Tibial artery (tissue), 4 donors: Measurements from ENCODE around the gene CFAP100.

Source experiments
- DNase-seq, 2 donors: peaks; one replicate each; pipeline ENCODE4 v3.0.0-alpha.2; 2019
- H3K27ac ChIP-seq, 2 donors: fragments of 200-600 bp; sonication (generic) in 1 of 2; 1 replicate in 1 of 2; 2 replicates in 1 of 2; pipeline ENCODE4 v1.5.1; 2018 to 2019; ENCODE audit warnings: mild to moderate bottlenecking in 1 of 2
- H3K27me3 ChIP-seq, 2 donors: fragments of 200-600 bp; sonication (generic) in 1 of 2; one replicate each; pipeline versions ENCODE4 v1.5.1 to v1.6.0; 2016 to 2019
- H3K36me3 ChIP-seq, 3 donors: fragments of 200-600 bp; sonication (generic) in 2 of 3; one replicate each; pipeline ENCODE4 v1.5.1; 2016 to 2019; ENCODE audit warnings: mild to moderate bottlenecking in 2 of 3
- H3K4me1 ChIP-seq, 4 donors: fragments of 200-600 bp; sonication (generic) in 2 of 4; 1 replicate in 3 of 4; 2 replicates in 1 of 4; pipeline ENCODE4 v1.5.1; 2016 to 2019
- H3K4me3 ChIP-seq, 2 donors: fragments of 200-600 bp; sonication (generic) in 1 of 2; 1 replicate in 1 of 2; 2 replicates in 1 of 2; pipeline ENCODE4 v1.5.1; 2018 to 2019; ENCODE audit warnings: mild to moderate bottlenecking in 2 of 2
- H3K9me3 ChIP-seq, 3 donors: fragments of 200-600 bp; sonication (generic) in 1 of 3; one replicate each; pipeline ENCODE4 v1.5.1; 2016 to 2019
- intact Hi-C: fragments of 100-400 bp; cut with DNase I; formaldehyde crosslinking; loops from one replicate; pipeline ENCODE4 v1.15.0; 2023; ENCODE audit warnings: low total_unique reads
- TF ChIP-seq, protein P1 (sequence below), 2 experiments: fragments of 200-600 bp in 1 of 2; fragments of 450-650 bp in 1 of 2; IDR thresholded peaks; one replicate each; pipeline ENCODE4 v1.5.1; 2017 to 2019; ENCODE audit warnings: antibody characterized with exemption in 2 of 2, mild to moderate bottlenecking in 1 of 2, moderate library complexity in 1 of 2

Gene CFAP100

DNA sequence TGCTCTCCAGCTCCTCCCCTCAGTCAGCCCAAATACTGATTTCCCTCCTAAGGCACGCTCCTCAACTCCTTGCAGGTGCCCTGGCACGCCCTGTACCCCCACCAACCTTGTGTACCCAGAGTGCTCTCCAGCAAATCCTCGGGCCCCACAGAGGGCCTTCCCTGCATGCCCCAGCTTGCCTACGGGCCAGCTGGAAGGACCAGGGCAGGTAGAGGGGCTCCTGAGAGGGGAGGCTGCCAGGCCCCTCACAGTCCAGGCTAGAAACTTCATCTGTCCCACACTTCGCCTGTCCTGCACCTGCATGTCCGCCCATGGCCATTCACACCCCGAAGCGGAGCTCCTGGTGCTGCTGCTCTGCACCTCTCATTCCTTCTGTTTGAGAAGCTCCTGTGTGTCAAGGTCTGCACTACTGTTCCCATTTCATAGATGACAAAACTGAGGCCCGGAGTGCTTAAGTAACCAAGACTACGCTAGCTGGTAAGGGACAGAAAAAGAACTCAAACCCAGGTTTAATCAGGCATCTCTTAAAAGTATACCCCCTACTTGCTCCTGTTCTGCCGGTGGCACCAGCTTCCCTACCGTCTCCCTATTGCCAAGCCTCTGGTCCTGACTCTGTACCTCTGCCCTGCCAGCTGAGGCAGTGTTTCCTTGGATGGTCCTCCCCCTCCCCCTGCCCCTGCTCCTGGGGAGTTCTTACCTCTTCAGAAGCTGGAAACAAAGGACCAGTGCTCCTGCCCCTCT lies 45.4 kb downstream of the CFAP100 start:
- Histone ChIP-seq H3K27ac (no peak overlapping the region), H3K4me3 (no peak overlapping the region), H3K9me3 (no peaks in the 10 kb centered on the region), H3K27me3 (no peaks in the 10 kb centered on the region), H3K36me3 (peaks cover 45 to 68% (median 61%) of the 10 kb centered on the region in 3 donors), H3K4me1 (no peaks in the 10 kb centered on the region)
- DNase-seq = no peak
- TF ChIP-seq, protein P1, sequence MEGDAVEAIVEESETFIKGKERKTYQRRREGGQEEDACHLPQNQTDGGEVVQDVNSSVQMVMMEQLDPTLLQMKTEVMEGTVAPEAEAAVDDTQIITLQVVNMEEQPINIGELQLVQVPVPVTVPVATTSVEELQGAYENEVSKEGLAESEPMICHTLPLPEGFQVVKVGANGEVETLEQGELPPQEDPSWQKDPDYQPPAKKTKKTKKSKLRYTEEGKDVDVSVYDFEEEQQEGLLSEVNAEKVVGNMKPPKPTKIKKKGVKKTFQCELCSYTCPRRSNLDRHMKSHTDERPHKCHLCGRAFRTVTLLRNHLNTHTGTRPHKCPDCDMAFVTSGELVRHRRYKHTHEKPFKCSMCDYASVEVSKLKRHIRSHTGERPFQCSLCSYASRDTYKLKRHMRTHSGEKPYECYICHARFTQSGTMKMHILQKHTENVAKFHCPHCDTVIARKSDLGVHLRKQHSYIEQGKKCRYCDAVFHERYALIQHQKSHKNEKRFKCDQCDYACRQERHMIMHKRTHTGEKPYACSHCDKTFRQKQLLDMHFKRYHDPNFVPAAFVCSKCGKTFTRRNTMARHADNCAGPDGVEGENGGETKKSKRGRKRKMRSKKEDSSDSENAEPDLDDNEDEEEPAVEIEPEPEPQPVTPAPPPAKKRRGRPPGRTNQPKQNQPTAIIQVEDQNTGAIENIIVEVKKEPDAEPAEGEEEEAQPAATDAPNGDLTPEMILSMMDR (IDR thresholded peaks at IDR 0.05) = no peak
- intact Hi-C loops = no loop called here

DNA sequence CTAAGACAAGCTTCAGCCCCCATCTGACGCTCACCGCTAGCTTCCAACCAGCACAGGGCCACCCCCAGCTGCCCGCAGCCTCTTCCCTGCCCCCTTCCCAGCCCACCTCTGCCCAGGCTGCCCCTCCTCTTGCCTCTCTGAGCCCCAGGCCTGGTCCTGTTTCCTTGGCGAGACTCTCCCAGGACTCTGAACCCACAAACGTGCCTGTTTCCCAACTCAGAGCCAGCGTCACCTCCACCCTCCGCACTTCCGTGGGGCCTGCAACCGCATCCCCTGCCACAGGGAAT lies 45.9 kb downstream of the CFAP100 start:
- TF ChIP-seq, protein P1 (IDR thresholded peaks at IDR 0.05) = no peak
- H3K9me3 ChIP-seq = no peaks in the 10 kb centered on the region
- no peak for DNase-seq
- no peaks in the 10 kb centered on the region for H3K4me1 ChIP-seq
- H3K27me3 ChIP-seq = no peaks in the 10 kb centered on the region
- no peak overlapping the region for H3K27ac ChIP-seq
- no peak overlapping the region for H3K4me3 ChIP-seq
- intact Hi-C loops = no loop called here
- peaks cover 45 to 67% (median 56%) of the 10 kb centered on the region in 3 donors for H3K36me3 ChIP-seq

DNA sequence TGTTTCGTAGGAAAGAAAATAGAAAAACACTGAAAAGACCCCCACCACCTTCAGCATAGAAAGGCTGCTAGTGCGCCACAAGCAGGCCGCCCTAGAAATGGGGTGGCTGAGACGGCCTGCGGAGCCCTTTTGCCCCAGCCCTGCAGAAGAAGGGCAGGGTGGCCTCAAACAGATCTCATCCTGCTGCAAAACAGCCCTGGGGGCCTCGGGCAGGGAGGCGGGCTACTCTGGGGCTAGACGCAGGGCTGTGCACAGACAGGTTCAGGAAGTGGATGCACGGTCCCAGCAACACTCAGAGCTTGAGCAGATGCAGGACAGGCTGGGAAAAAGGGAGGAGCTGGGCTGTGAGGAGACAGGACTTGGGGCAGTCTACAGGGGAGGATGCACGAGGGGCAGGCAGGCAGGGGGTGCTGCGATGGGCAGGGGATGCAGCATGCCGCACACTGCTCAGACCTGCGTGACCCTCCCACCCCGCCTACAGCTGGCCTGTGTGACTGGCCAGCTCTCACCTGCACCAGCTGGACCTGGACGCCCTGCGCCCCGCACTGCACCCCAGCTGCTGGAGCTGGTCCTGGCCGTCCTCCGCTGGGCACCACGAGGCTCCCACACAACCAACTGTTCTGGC lies 46.7 kb downstream of the CFAP100 start:
- peaks cover 40 to 60% (median 49%) of the 10 kb centered on the region in 3 donors for H3K36me3 ChIP-seq
- H3K4me1 ChIP-seq = no peaks in the 10 kb centered on the region
- no peak overlapping the region for H3K27ac ChIP-seq
- intact Hi-C loops = no loop called here
- TF ChIP-seq, protein P1 (IDR thresholded peaks at IDR 0.05) = no peak
- no peak for DNase-seq
- H3K27me3 ChIP-seq = no peaks in the 10 kb centered on the region
- H3K9me3 ChIP-seq = no peaks in the 10 kb centered on the region
- H3K4me3 ChIP-seq = no peak overlapping the region

DNA sequence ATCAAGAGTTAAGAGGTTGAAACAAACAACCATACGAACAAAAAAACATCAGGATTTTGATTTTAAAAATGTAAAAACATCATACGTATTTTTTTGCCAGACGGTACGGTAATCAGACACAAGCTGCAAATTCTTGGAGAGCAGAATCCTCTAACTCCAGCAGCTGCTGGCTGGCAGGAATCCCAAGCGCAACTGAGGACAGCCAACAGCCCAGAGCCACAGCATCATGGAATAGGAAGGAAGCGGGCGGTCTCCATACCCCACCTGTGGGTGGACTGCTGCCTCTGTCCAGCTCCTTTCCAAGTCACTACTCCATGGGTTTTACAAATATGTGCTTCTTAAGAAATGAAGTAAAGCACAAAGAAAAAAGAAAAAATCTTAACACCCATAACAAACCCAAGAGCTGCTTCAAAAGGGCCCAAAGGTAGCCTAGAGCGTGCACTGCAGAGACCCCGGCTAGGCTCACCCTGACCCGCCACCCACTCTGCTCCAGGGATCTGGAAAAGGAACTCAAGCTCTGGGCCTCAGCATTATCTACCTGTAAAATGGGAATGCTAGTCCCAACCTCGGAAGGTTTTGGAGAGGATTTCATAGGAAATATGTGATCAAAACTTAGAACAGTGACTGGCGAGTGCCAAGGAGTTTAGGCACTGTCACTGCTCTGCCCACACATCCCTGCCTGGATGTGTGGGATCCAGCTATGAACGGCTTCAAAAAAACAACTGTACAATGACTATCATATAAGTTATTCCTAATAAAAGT lies 47.6 kb downstream of the CFAP100 start:
- DNase-seq = peak in 1 of 2 donors; percentile 10
- TF ChIP-seq, protein P1 (IDR thresholded peaks at IDR 0.05) = no peak
- intact Hi-C loops = no loop called here
- Histone ChIP-seq H3K4me1 (no peaks in the 10 kb centered on the region), H3K4me3 (no peak overlapping the region), H3K27me3 (no peaks in the 10 kb centered on the region), H3K27ac (no peak overlapping the region), H3K9me3 (no peaks in the 10 kb centered on the region), H3K36me3 (peaks cover 31 to 51% (median 41%) of the 10 kb centered on the region in 3 donors)

DNA sequence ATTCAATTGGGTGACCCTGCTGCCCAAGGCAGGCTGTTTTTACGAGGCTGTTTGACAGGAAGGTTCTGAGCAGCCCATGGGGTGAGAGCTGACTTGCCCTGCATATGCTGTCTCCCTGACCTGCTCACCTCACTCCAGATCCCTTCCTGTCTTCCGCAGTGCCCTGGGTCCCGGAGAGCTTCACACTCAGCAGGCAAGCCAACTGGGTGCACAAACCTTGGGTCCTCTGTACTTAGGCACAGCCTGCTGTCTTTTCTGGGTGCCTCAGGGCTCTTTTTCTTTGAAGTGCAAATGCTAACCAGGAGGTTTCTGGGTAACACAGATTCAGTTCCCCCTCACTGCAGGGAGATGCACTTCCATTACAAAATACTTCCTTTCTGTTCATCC lies 48.1 kb downstream of the CFAP100 start:
- DNase-seq = no peak
- intact Hi-C loops = no loop called here
- Histone ChIP-seq H3K4me1 (peaks cover 0 to 4% (median 0%) of the 10 kb centered on the region in 4 donors), H3K9me3 (no peaks in the 10 kb centered on the region), H3K27ac (no peak overlapping the region), H3K27me3 (no peaks in the 10 kb centered on the region), H3K36me3 (peaks cover 25 to 45% (median 39%) of the 10 kb centered on the region in 3 donors), H3K4me3 (no peak overlapping the region)
- TF ChIP-seq, protein P1 (IDR thresholded peaks at IDR 0.05) = no peak
